GM19099 (cell line): ENCODE results near the gene SPAG16.

Experiments
- POLR2A ChIP-seq: IDR thresholded peaks from 3 replicates; pipeline ENCODE4 v1.6.1; 2011; ENCODE audit warnings: low read depth; ENCODE audit not compliant: insufficient read length; ENCODE audit errors: extremely low read depth

SPAG16 gene

DNA sequence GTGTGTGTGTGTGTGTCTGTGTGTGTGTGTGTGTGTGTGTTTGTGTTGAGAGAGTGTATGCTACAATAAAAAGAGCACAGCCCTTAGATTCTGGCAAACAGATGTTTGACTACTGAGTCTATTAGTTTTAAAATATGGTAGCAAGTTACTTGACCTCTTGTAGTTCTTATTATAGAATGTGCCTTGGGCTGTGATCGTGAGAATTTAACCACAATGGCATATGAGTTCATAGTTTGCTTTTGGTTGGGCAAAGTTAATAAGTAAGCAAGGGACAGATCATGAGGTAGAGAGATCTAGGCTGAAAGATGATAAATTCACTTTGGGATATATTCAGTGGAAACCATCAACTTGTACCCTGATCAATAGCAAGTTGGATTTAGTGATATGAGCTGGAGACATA is 792.3 kb downstream of the SPAG16 start:
- no peak for TF ChIP-seq POLR2A

DNA sequence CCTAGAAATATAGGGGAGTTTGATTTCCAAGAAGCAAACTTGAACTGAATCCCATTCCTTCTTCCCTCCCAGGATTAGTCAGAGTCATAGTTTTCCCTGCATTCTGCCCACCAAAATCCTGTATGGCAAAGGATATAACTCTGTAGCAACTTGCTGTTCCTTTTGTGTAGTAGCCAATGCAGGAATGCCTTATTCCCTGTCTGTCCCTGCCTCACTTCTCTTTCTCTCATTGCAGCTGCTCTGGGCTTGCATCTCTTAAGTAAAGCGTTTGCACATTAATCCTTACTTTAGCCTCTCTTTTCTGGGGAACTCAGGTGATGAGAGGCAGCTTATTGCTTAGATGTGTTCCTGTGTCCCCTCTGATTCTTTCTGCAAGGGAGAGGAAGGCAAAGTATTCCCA is 793.5 kb downstream of the SPAG16 start:
- TF ChIP-seq POLR2A, result no peak

DNA sequence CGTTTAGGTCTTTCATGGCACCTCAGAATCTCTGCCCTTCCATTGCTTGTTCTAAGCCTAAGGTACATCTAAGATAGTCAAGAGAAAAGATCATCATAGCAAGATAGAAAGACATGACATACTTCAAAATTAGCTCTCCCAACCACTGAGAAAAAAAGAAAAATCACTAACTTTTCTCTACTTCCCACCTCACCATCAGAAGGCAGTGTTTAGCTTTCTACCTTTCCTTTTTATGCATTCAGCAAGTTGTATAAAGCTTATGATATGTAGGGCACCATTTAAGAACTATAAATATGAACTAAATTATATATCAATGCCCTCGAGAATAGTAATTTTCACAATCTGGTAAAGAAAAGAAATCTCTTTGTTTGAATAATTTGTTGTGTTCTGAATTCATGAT is 794.8 kb downstream of the SPAG16 start:
- no peak for TF ChIP-seq POLR2A

DNA sequence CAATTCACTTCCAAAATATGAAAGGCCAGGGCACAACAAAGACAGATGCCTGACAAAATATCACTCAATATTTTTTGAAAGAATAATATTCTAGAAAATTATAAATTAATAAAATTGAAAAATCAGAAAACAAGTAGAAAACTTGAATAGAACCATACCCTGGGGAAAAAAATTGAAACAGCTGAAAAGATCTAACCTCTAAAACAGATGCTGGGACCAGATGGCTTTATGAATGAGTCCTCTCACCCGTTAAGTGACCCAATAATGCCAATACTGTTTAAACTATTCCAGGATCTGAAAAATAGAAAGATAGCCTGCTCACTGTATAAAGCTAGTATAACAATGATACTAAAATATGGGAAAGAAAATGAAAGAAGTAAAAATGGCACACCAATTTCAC is 804.3 kb downstream of the SPAG16 start:
- TF ChIP-seq POLR2A, result no peak

DNA sequence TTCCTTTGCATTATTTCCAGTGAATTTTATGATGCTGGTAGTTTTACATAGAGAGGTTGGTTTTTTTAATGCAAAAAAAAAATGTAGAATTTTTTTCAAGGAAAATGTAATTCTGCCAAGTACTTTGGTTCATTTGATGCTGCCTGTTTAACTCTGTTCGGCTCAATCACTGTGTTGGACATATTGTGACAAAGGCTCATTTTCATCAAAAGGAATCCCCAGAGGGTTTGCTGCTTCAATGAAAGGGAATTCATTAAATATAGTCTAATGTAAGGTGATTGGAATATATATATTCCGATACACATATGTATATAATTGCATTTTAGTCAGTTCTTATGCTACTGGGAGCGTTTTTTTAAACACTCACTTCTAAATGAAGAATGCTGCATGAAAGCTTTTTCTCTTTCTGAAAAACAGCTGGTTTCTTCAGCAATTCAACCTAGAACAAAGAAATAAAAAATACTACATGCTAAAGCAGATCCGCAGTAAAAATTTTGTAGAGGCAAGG is 812.0 kb downstream of the SPAG16 start:
- TF ChIP-seq POLR2A, result no peak

DNA sequence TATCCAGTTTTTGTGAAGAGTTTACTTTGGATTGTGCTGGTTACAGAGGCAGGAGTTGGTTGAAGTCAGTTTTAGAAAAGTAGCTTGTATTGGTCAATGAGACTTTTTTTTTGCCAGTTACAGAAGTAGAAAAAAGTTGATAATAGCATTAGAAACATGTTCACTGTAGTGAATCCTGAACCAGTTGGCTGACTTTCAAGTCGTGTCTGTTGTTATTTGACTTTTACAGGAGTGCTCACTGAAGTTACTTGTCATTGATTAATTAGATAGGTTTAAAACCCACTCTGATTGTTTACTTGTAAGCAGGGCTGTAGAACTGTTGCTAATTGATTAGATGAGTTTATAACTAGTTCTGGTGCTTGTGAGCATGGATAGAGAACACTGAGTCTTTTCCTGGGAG is 814.5 kb downstream of the SPAG16 start:
- no peak for TF ChIP-seq POLR2A

DNA sequence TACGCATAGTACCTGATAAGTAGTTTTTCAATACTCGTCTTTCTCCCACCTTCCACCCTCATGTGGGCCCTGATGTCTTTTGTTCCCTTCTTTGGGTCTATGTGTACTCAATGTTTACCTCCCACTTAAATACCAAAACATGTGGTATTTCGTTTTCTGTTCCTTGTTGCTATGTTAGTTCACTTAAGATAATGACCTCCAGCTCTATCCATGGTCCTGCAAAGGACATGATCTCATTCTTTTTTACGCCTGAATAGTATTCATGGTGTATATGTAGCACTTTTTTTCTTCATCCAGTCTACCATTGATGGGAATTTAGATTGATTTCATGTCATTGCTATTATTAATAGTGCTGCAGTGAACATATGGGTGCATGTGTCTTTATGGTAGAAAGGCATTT is 816.2 kb downstream of the SPAG16 start:
- no peak for TF ChIP-seq POLR2A

DNA sequence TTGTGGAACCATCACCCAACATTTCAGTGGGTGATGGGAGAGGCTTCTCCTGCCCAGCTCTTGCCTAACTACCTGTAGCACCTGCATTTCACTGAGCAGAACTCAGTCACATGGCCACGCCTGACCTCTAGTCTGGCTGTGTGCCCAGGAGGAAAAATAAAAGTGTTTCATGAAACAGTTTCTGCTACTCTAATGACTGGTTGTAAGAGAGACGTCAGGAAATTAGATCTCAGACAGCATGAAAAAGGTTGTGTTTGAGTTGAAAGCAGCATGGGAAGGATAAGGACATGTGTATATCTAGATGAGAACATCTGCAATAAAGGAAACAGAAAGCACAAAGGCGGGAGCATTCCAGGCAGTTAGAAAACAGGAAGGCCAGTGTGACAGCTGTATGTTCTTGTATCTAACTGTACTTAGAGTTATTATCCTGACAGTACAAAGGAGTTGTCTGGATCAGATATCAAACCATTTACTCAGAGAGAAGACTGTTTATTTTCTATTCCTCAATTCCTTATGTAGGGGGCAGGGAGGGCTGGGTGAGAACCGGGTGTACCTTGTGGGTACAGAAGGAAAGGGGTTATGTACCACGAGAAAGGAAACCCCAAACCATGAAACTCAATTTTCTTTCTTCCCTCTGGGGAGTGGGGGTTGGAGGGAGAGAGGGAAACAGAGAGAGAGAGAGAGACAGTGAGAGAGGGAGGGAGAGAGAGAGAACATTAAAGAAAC is 819.2 kb downstream of the SPAG16 start:
- TF ChIP-seq POLR2A, result no peak

DNA sequence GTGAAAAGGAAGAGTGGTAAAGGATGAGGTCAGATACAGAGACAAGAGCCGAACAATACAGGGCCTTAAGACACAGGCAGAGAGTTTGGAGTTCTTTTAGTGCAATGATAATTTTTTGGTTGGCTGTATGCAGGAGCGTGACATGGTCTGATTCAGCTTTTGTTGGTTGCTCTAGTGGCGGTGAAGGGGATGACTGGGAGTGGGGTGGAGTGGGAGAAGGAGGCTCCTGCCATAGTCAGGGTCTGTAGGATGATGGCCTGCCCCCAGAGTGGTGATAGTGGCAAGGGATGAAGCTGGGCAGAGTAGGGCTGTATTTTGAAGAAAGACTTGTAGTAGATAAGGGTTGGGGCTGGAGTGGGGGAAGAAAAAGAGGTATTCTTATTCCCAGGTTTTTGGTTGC is 820.0 kb downstream of the SPAG16 start:
- no peak for TF ChIP-seq POLR2A

DNA sequence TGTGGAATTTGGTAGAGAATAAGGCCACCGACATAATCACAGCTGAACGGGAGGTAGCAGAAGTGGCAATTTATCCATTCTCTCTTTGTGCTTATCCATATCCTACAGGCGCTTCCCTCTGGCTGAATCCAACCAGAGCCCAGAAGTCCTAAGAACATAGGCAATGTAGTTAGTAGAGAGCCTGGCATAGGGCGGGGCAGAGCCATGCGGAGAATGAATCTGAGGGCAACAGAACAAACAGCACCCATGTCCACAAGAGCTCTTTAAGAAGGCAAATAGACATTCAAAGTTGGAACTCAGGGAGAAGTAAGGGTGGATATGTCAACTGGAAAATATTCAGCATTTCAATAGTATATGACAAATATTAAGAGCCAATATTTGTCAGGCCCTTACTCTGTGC is 820.7 kb downstream of the SPAG16 start:
- no peak for TF ChIP-seq POLR2A

DNA sequence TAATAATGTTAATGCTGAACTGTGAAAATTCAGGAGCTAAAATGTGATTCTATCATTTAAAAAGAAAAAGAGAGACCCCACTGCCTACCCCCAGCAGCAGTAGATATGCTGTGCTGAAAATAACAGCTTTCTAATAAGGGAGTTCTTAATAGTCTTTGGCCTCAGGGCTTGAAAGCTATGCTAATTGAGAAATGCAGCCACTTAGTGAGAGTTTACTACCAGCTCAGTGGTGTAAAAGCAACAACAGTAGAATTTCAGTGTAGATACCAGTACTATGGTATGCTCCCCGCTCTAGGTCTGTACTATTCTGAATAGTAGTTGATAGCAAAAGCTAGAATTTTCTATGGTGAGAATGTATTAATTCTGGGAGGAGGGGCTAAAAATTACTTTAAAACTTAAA is 823.5 kb downstream of the SPAG16 start:
- TF ChIP-seq POLR2A, result no peak

DNA sequence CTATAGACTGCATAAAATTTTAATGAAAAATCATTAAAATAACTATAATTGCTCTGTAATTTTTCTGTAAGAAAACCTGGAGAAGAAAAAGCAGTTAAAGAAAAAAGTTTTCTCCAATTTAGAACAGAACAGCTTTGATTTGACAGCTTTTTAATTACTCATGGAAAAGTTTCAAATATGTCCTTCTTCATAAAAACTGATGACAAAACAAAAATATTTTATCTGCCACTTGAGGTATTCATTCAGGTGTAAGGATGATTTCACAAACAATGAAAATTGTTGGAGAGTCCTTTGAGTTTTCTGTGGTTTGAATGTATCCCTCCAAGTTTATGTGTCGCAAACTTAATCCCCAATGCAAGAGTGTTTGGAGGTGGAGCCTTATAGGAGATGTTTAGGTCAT is 824.3 kb downstream of the SPAG16 start:
- no peak for TF ChIP-seq POLR2A

DNA sequence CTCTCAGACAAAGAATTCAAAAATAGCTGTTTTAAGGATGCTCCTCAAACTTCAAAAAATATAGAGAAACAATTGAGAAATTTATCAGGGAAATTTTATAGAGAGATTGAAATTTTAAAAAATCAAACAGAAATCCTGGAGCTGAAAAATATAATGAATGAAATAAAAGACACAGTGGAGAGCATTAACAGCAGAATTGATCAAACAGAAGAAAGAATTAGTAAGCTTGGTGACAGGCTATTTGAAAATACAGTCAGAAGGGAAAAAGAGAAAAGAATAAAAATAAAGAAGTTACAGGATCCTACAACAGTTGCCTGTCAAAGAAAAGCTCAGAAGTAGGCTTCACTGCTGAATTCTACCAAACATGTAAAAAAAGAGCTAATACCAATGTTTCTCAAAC is 832.8 kb downstream of the SPAG16 start:
- no peak for TF ChIP-seq POLR2A

DNA sequence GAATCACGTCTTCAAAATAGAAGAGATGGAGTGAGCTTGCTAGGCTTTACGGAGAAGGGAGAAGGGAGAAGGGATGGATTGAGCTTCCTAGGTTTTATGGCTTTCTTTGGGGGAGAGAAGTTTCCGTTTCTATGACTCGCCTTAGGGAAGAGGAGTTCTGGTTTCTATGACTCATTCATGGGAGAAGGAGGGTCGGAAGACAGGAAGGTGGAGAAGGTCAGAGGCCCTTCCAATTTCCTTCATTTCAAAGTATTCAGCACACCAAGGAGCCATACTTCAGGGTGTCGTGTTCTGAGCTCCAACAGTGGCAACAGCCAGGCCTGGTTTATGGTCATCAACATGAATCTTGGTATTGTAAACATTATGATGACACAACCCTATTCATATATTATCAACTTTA is 841.9 kb downstream of the SPAG16 start:
- TF ChIP-seq POLR2A, result no peak

DNA sequence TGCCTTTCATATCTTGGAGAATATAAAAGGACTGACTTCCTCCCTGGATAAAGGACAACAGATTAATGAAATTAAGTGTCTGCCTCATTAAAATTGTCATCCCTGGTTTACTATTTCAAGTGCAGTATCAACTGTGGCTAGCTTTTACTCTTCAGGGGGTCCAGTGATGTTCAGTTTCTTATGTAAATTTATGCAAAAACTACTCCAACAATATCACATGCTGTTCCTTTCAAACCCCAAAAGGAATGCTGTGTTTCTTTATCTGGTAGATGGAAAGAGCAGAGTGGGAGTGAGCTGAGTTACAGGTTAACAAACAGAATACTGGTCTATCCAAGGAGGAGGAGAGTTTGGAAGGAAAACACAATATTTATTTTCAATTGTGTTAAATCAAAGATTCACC is 842.9 kb downstream of the SPAG16 start:
- no peak for TF ChIP-seq POLR2A

DNA sequence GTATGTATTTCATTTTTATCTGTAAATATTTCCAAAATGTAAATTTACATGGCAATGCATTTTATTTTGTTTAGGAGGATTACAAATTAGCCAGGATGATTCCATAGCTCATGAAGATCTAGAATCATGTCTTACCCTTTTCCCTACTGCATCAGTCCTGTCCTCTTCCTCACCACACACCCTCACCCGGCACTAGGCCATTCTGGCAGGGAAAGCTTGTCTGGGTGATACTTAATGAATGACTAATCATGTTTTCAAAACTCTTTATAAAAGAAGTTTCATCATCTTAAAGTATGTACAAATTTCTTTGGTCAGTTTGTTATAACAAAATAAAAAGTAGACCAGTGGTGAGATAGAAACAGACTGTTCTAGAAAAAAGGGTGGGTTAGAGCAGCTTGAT is 843.3 kb downstream of the SPAG16 start:
- no peak for TF ChIP-seq POLR2A

DNA sequence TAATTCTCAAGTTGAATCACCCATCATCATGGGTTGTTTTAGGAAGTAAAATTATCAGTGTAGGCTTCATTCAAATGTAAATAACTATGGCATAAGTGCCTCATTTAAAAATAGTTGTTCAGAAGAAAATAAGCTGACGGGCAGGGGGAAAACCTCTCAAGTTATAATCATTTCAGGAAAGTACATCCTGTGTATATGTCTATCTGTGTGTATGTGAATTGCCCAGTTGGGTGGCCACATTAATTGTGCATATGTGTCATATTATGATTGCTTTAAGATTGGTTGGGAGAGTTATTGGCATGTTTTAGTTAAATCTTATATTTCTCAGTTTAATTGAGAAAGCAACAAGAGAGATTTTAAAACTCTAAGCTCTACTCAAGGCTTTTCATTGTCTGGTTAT is 843.8 kb downstream of the SPAG16 start:
- TF ChIP-seq POLR2A, result no peak

DNA sequence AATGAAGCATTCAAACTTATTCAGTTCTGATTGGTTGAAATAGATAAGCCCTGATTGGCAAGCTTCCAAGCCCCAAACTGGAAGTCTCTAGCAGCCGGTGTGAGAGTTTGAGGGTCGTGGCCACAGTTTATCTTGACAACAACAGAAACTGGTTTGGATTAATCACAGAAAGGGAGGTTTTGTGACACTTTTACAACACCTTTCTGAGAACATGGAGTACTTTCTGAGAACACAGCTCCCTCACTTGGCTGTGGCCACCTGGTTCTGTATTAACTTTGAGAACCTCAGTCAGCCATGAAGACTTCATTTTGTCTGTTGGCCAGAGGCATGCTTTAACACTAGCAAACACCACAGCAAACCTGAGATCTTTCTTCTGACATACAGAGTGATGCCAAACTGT is 845.9 kb downstream of the SPAG16 start:
- TF ChIP-seq POLR2A, result no peak

DNA sequence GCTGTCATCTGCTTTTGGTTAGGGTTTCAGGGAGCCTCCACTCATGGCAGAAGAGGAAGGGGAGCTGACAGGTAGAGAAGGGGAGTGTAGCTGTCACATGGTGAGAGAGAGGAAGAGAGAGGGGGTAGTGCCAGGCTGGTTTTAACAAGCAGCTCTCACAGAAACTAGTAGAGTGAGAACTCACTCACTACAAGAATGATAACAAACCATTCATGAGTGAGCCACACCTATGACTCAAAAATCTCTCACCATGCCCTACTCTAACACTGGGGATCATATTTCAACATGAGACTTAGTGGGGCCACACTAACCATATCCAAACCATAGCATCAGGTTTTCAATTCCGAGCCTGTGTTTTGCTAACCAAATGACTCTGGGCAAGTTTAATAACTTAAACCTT is 851.7 kb downstream of the SPAG16 start:
- no peak for TF ChIP-seq POLR2A
